ENCODE results near the gene RTKN. TPM values are rescaled to one million over a fixed set of nuclear protein-coding genes. Genes with fewer than 3 reads are reported as not detected.

Gene RTKN
- total and polyA plus RNA-seq, 10 of the 15 experiments (the other 5 are each of a cell fraction or from before 2014, with no cell fraction given), result 0.50 to 12.3 (median 5.4) TPM

- Histone ChIP-seq H3K79me2 (ENCODE audit: control insufficient read depth, insufficient read depth, low read length) (no peaks in the 10 kb centered on the region; the same call in 1 of the 2 replicates), H3K9me3 (replicated peaks; ENCODE audit: control insufficient read depth, insufficient read depth, low read length) (no peaks in the 10 kb centered on the region), H3K9ac (ENCODE audit: control insufficient read depth, insufficient read depth, low read length) (peak overlapping the region; percentile 62), H2AFZ (ENCODE audit: control insufficient read depth, low read depth, low read length) (peak overlapping the region; percentile 89), H3K4me2 (ENCODE audit: control insufficient read depth, insufficient read depth) (peak overlapping the region; percentile 81), H3K4me1 (ENCODE audit: control insufficient read depth, insufficient read depth, low read length) (peaks cover 23% of the 10 kb centered on the region), H3K27ac (ENCODE audit: control insufficient read depth, insufficient read depth) (0 out of 2 replicates have a peak overlapping the region, but pooled peaks have one; percentile 2), H3K36me3 (ENCODE audit: control insufficient read depth in 2 of 2, insufficient read depth in 2 of 2, low read length in 1 of 2) (no peaks in the 10 kb centered on the region), H3K27me3 (replicated peaks in 1 of 2; ENCODE audit: control insufficient read depth in 2 of 2, insufficient read depth in 2 of 2, low read length in 1 of 2) (peaks cover 2 to 10% of the 10 kb centered on the region in 2 experiments; a peak in 3 of 4 replicates), H3K4me3 (peak overlapping the region; percentile 61; the same call in 1 of the 2 replicates), H4K20me1 (ENCODE audit: control insufficient read depth, insufficient read depth) (no peaks in the 10 kb centered on the region)
- ATAC-seq, result peak; percentile 98
- SMC1A ChIA-PET (ENCODE audit: uncharacterized antibody, unreplicated experiment), result interaction anchor here (0.8 to 2.0 kb wide), 10 partner anchors 9 to 259 kb away, joined by 3 to 9 read pairs (median 4); partner anchors contain the start of genes INO80B, MRPL53 and WBP1
- FAIRE-seq, result peak; percentile 68
- POLR2A ChIA-PET, result interaction anchor here (0.9 to 3.4 kb wide), 13 partner anchors 8 to 63 kb away, joined by 3 to 29 read pairs (median 4); partner anchors contain the start of genes C2orf81, INO80B, MOGS and MRPL53
- CTCF ChIA-PET, result interaction anchor here (0.6 to 2.5 kb wide), 9 partner anchors 9 to 148 kb away, joined by 3 to 12 read pairs (median 3); partner anchors contain the start of genes C2orf81, INO80B, MRPL53 and WDR54
- in situ Hi-C loops (cut with MboI) (no loop called here), intact Hi-C loops (cut with micrococcal nuclease; ENCODE audit: unreplicated experiment) (no loop called here)
- WGBS (ENCODE audit: insufficient coverage, insufficient replicate concordance, low lambda C conversion rate, missing lambda C conversion rate), result 37% methylated on average over 40 of the region's 45 CpGs
- DNase-seq (ENCODE audit: low read depth, low spot score), result no peak
- no TSS peak for BruUV-seq (replicated peaks)
- RAD21 ChIA-PET (ENCODE audit: unreplicated experiment), result interaction anchor here (0.6 to 2.3 kb wide), 14 partner anchors 10 to 136 kb away, joined by 3 to 13 read pairs (median 4); partner anchors contain the start of genes C2orf81, INO80B, MRPL53 and WDR54
- TF ChIP-seq ATF2 (IDR thresholded peaks at IDR 0.05; ENCODE audit: low read length), result no peak
- no peak for TF ChIP-seq BCLAF1 (IDR thresholded peaks at IDR 0.05)
- TF ChIP-seq EED (IDR thresholded peaks at IDR 0.05; ENCODE audit: low read depth), result peak; percentile 47; the same call in 1 of the 2 replicates
- no peak for TF ChIP-seq JUND (IDR thresholded peaks at IDR 0.05; ENCODE audit: low read depth, low read length)
- TF ChIP-seq TCF12 (IDR thresholded peaks at IDR 0.05; ENCODE audit: low read depth, low read length), result peak; percentile 83
- 0 out of 2 replicates have a peak, but pooled peaks have one; percentile 37 for TF ChIP-seq TAF1 (IDR thresholded peaks at IDR 0.05; ENCODE audit: borderline replicate concordance, low read depth, low read length)
- no peak for TF ChIP-seq ATF7 (IDR thresholded peaks at IDR 0.05; ENCODE audit: low read depth)
- no peak for TF ChIP-seq BRCA1 (IDR thresholded peaks at IDR 0.05; ENCODE audit: low read depth, low read length)
- TF ChIP-seq CHD2 (IDR thresholded peaks at IDR 0.05; ENCODE audit: borderline replicate concordance, low read depth, low read length), result peak; percentile 45; the same call in 1 of the 2 replicates
- TF ChIP-seq E2F8 (IDR thresholded peaks at IDR 0.05; ENCODE audit: low read depth, partially characterized antibody), result no peak
- TF ChIP-seq SIN3A (IDR thresholded peaks at IDR 0.05; ENCODE audit: low read depth, low read length), result no peak
- TF ChIP-seq HSF1 (IDR thresholded peaks at IDR 0.05; ENCODE audit: low read depth, low read length), result no peak
- TF ChIP-seq ETV6 (conservative IDR thresholded peaks at IDR 0.05 in 1 of 2, IDR thresholded peaks at IDR 0.05 in 1 of 2; ENCODE audit: borderline replicate concordance in 1 of 2, low read depth in 1 of 2), result no peak
Observed at GRCh38 chr2:74440378-74441169, 1.2 kb downstream of the RTKN start.
